PC-9 (cell line): ENCODE results near the gene TNFRSF1A. TPM values are rescaled to one million over a fixed set of nuclear protein-coding genes. Genes with fewer than 3 reads are reported as not detected.

Experiments
- BruUV-seq: library from RNA; stranded (reverse); fragments of 400-500 nt; replicated peaks from 2 replicates; lab custom pipeline; 2021; lab: Mats Ljungman, UMichigan
- CTCF ChIA-PET: fragments of 300-600 bp; sonication (Branson Sonifier 250); formaldehyde crosslinking; loops from one replicate; lab custom pipeline; 2022; ENCODE audit warnings: antibody characterized with exemption; lab: Charles Lee
- POLR2A ChIA-PET: fragments of 300-600 bp; sonication (Branson Sonifier 250); formaldehyde crosslinking; loops from one replicate; lab custom pipeline; 2022; ENCODE audit warnings: antibody characterized with exemption; ENCODE audit not compliant: unreplicated experiment; lab: Charles Lee
- DNase-seq, 2 experiments: peaks; one replicate each; pipeline versions ENCODE4 v3.0.0 to v3.0.0-alpha.2; 2015 to 2022; ENCODE audit warnings: mixed read lengths in 1 of 2
- H2AFZ ChIP-seq: fragments of 200-600 bp; sonication (generic); 2 replicates; pipeline ENCODE4 v1.8.1; 2017; ENCODE audit warnings: antibody characterized with exemption
- H3F3A ChIP-seq: fragments of 200-600 bp; sonication (generic); 2 replicates; pipeline ENCODE4 v1.8.1; 2017; ENCODE audit warnings: antibody characterized with exemption, mild to moderate bottlenecking, low read depth; ENCODE audit not compliant: insufficient read depth
- H3K27ac ChIP-seq: fragments of 200-600 bp; sonication (generic); 2 replicates; pipeline ENCODE4 v1.6.1; 2016; ENCODE audit warnings: mixed run types
- H3K27me3 ChIP-seq: fragments of 200-600 bp; sonication (generic); 2 replicates; pipeline ENCODE4 v1.6.1; 2016; ENCODE audit warnings: low read depth, mixed run types; ENCODE audit not compliant: insufficient read depth
- H3K36me3 ChIP-seq: fragments of 200-600 bp; sonication (generic); 2 replicates; pipeline ENCODE4 v1.6.1; 2016; ENCODE audit warnings: low read depth, mixed run types
- H3K4me1 ChIP-seq: fragments of 200-600 bp; sonication (generic); replicated peaks from 2 replicates; pipeline ENCODE4 v1.6.1; 2016; ENCODE audit warnings: mixed run types; ENCODE audit not compliant: insufficient read depth
- H3K4me2 ChIP-seq: fragments of 200-600 bp; sonication (generic); 2 replicates; pipeline ENCODE4 v1.6.1; 2017; ENCODE audit warnings: mixed run types
- H3K4me3 ChIP-seq: fragments of 200-600 bp; sonication (generic); 2 replicates; pipeline ENCODE4 v1.6.1; 2016; ENCODE audit warnings: mixed run types
- H3K79me2 ChIP-seq: fragments of 200-600 bp; sonication (generic); 2 replicates; pipeline ENCODE4 v1.6.1; 2017; ENCODE audit warnings: low read depth, mixed run types
- H3K9me2 ChIP-seq: fragments of 200-600 bp; sonication (generic); 2 replicates; pipeline ENCODE4 v1.8.1; 2017; ENCODE audit warnings: mild to moderate bottlenecking; ENCODE audit not compliant: insufficient read depth
- H3K9me3 ChIP-seq: fragments of 200-600 bp; sonication (generic); 2 replicates; pipeline ENCODE4 v1.8.1; 2016; ENCODE audit warnings: low read depth; ENCODE audit not compliant: insufficient read depth
- H4K20me1 ChIP-seq: fragments of 200-600 bp; sonication (generic); 2 replicates; pipeline ENCODE4 v1.8.1; 2017; ENCODE audit not compliant: insufficient read depth
- EZH2 ChIP-seq: fragments of 200-600 bp; sonication (generic); IDR thresholded peaks from 2 replicates; pipeline ENCODE4 v1.8.0; 2017; ENCODE audit warnings: antibody characterized with exemption, low read depth
- intact Hi-C: fragments of 100-400 bp; cut with micrococcal nuclease; formaldehyde crosslinking; loops from one replicate; pipeline ENCODE4 v1.10.0; 2022; ENCODE audit not compliant: unreplicated experiment
- total RNA-seq: library from RNA; stranded (reverse); gene quantifications from 2 replicates; pipeline ENCODE4 v1.2.3, GENCODE V29; 2021
- TF ChIP-seq, protein P1 (sequence below): fragments of 200-600 bp; sonication (generic); conservative IDR thresholded peaks from 2 replicates; pipeline ENCODE4 v1.6.1; 2017; ENCODE audit warnings: mixed run types, antibody characterized with exemption, mild to moderate bottlenecking, moderate library complexity

TNFRSF1A gene
- total RNA-seq, 1 experiment from 2014 or later, result 165 TPM

DNA sequence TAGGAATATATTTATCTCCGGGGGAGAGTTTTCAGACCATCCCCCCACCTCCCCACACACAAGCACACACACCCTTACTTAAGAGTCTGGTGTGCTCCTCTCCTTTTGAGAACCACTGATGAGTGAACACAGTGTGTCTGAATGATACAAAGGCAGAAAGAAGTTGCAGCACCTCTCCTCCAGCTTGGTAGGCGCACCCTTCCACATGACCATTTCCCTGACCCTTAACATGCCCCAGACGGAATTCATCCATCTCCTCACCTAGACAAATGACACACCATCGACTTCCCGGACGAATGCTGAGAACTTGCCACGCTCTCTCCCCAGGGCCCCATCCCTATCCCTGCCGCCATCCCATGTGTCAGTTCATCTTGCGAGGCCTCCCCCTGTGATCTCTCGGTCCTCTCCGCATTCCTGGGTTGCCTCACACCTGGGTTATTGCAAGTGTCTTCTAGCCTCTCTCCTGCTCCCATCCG, 3.9 kb downstream of the TNFRSF1A start:
- CTCF ChIA-PET, result no interaction called here
- no peak for DNase-seq
- H4K20me1 ChIP-seq, result peaks cover 8% of the 10 kb centered on the region; the same call in 1 of the 2 replicates

DNA sequence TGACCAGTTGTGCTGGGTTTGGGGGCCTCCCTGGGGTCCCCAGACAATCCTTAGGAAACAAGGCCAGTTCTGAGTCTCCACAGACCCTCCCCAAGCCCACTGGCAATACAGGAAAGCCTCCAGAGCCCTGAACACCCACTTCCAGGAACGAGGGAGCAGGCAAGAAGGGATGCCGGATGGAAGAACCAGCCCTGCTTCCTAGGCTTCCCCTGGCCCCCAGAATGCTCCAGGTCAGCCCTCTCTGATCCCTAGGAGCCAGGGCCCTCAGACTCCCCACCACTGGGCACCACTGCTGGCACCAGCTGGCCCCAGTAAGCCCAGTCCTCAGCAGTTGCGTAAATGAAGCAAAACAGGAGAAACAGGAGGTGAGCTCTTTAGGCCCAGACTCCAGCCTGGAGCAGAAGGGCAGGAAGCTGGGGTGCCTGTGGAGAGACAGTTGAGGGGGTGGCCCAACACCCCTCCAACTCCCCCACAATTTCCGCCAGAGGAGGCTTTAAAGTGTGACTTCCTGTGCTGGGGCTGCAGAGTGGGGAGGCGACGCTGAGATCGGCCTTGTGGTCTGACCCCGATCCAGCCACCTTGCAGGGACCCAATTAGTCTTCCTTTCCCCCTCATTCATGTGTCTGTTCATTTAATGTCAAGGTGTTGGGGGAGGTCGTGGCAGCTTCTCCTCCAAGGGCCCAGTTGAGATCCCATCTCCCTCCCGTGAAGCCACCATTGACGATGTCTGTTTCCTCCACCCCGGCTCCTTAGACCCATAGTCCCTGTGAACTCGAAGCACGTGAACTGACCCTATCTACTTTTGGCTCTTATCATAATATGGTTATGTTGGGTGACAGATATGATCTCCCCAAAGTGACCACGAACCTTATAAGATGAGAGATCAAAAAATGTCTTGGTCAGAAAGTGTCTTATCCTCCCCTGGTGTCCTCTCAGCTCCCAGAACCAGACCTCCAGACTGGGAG, 4.7 kb downstream of the TNFRSF1A start:
- no peaks in the 10 kb centered on the region for H3K9me3 ChIP-seq
- no peak overlapping the region for H2AFZ ChIP-seq
- POLR2A ChIA-PET, result interaction anchor here (0.5 to 2.7 kb wide), 23 partner anchors 8 to 607 kb away, joined by 3 to 58 read pairs (median 7); partner anchors contain the start of genes C12orf57, GAPDH, LTBR and RNU7-1
- H4K20me1 ChIP-seq, result peaks cover 8% of the 10 kb centered on the region; the same call in 1 of the 2 replicates
- peaks cover 23% of the 10 kb centered on the region for H3K36me3 ChIP-seq
- H3K27me3 ChIP-seq, result no peaks in the 10 kb centered on the region
- H3K27ac ChIP-seq, result peak overlapping the region; percentile 95
- intact Hi-C loops, result loop anchor here (1.0 to 2.0 kb wide), 8 partner anchors 26 to 196 kb away; partner anchors contain the start of gene TAPBPL
- TSS peak; percentile 64 for BruUV-seq
- H3K4me3 ChIP-seq, result peak overlapping the region; percentile 54
- no peak for DNase-seq
- no peak for TF ChIP-seq EZH2
- TF ChIP-seq, protein P1, sequence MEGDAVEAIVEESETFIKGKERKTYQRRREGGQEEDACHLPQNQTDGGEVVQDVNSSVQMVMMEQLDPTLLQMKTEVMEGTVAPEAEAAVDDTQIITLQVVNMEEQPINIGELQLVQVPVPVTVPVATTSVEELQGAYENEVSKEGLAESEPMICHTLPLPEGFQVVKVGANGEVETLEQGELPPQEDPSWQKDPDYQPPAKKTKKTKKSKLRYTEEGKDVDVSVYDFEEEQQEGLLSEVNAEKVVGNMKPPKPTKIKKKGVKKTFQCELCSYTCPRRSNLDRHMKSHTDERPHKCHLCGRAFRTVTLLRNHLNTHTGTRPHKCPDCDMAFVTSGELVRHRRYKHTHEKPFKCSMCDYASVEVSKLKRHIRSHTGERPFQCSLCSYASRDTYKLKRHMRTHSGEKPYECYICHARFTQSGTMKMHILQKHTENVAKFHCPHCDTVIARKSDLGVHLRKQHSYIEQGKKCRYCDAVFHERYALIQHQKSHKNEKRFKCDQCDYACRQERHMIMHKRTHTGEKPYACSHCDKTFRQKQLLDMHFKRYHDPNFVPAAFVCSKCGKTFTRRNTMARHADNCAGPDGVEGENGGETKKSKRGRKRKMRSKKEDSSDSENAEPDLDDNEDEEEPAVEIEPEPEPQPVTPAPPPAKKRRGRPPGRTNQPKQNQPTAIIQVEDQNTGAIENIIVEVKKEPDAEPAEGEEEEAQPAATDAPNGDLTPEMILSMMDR, result no peak
- H3F3A ChIP-seq, result peaks cover 58% of the 10 kb centered on the region
- peaks cover 87% of the 10 kb centered on the region for H3K79me2 ChIP-seq
- CTCF ChIA-PET, result interaction anchor here (0.5 to 1.3 kb wide), 8 partner anchors 26 to 203 kb away, joined by 3 to 5 read pairs (median 3); no protein-coding TSS in a partner anchor
- H3K9me2 ChIP-seq, result no peaks in the 10 kb centered on the region
- peak overlapping the region; percentile 83 for H3K4me2 ChIP-seq
- peaks cover 77% of the 10 kb centered on the region for H3K4me1 ChIP-seq

More for the DNA sequence above, 3.9 kb downstream of the TNFRSF1A start:
- H3K79me2 ChIP-seq, result peaks cover 88% of the 10 kb centered on the region
- peaks cover 18% of the 10 kb centered on the region for H3K36me3 ChIP-seq
- no peak for TF ChIP-seq EZH2
- TF ChIP-seq, protein P1, result no peak
- BruUV-seq, result no TSS peak
- H3K27me3 ChIP-seq, result no peaks in the 10 kb centered on the region
- H2AFZ ChIP-seq, result no peak overlapping the region
- peaks cover 77% of the 10 kb centered on the region for H3K4me1 ChIP-seq
- peaks cover 56% of the 10 kb centered on the region for H3F3A ChIP-seq
- peak overlapping the region; percentile 83 for H3K4me2 ChIP-seq
- intact Hi-C loops, result loop anchor here (2.0 kb wide), 3 partner anchors 25 to 115 kb away; partner anchors contain the start of gene TAPBPL
- no peaks in the 10 kb centered on the region for H3K9me3 ChIP-seq
- H3K27ac ChIP-seq, result peak overlapping the region; percentile 95
- POLR2A ChIA-PET, result no interaction called here
- H3K9me2 ChIP-seq, result no peaks in the 10 kb centered on the region
- peak overlapping the region; percentile 54; the same call in 1 of the 2 replicates for H3K4me3 ChIP-seq
